Measurements from ENCODE around the gene PNPLA8.

The PNPLA8 gene

DNA sequence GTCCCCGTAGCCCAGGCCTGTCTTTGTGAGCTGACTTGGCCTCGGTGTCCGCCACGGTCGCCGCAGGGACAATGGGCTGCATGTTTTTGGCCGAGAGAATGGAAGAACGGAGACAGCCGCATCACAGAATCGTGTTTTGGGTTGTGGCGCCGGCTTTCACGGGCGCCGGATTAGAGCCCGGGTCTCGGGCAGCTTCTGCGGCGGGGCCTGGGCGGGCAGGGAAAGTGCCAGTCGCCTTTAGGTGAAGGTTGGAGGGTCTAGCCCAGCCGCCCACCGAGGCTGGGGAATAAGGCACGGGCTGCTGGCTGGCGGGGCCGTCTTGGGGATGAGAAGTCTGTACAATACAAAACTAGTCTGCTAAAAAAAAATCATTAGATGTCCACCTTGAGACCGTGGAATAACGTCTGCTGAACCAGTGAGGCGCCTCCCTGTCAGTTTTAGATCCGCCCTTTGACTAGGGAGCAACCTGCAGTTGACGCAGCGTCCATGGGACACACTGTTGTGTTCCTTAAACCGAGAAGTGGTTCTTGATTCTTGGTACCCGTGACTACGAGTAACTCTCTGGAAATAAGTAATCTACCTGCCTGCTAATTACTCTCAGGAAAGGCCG lies 44.3 kb upstream of the PNPLA8 start:
- Histone ChIP-seq H3K9me2 (replicated peaks; ENCODE audit: insufficient read depth, low read length) (no peaks in the 10 kb centered on the region), H3F3A (ENCODE audit: insufficient read depth) (0 out of 2 replicates have a peak, but pooled peaks cover 3% of the 10 kb centered on the region), H4K20me1 (ENCODE audit: low read depth, low read length) (no peaks in the 10 kb centered on the region), H3K9me3 (ENCODE audit: insufficient read depth, low read length) (no peaks in the 10 kb centered on the region), H3K9ac (ENCODE audit: low read length) (peak overlapping the region; percentile 93), H2AFZ (ENCODE audit: low read depth, low read length, severe bottlenecking) (peak overlapping the region; percentile 81), H3K4me3 (ENCODE audit: insufficient read depth, low read length, poor library complexity, severe bottlenecking) (peak overlapping the region; percentile 79), H3K79me2 (ENCODE audit: insufficient read depth, low read length) (peaks cover 70% of the 10 kb centered on the region), H3K27me3 (ENCODE audit: low read length) (no peaks in the 10 kb centered on the region), H3K36me3 (ENCODE audit: low read length) (peaks cover 34% of the 10 kb centered on the region; the same call in 1 of the 2 replicates), H3K27ac (ENCODE audit: low read depth, low read length) (peak overlapping the region; percentile 71), H3K4me2 (ENCODE audit: low read depth, low read length, poor library complexity, severe bottlenecking) (peak overlapping the region; percentile 92)
- TF ChIP-seq, protein P1, sequence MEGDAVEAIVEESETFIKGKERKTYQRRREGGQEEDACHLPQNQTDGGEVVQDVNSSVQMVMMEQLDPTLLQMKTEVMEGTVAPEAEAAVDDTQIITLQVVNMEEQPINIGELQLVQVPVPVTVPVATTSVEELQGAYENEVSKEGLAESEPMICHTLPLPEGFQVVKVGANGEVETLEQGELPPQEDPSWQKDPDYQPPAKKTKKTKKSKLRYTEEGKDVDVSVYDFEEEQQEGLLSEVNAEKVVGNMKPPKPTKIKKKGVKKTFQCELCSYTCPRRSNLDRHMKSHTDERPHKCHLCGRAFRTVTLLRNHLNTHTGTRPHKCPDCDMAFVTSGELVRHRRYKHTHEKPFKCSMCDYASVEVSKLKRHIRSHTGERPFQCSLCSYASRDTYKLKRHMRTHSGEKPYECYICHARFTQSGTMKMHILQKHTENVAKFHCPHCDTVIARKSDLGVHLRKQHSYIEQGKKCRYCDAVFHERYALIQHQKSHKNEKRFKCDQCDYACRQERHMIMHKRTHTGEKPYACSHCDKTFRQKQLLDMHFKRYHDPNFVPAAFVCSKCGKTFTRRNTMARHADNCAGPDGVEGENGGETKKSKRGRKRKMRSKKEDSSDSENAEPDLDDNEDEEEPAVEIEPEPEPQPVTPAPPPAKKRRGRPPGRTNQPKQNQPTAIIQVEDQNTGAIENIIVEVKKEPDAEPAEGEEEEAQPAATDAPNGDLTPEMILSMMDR (IDR thresholded peaks at IDR 0.05; ENCODE audit: insufficient read depth, low read length, poor library complexity, severe bottlenecking) = no peak
- no peak for TF ChIP-seq EZH2phosphoT487 (conservative IDR thresholded peaks at IDR 0.05; ENCODE audit: low read length)

- Histone ChIP-seq H3K9me2 (replicated peaks; ENCODE audit: insufficient read depth, low read length) (no peaks in the 10 kb centered on the region), H3K36me3 (ENCODE audit: low read length) (peaks cover 38% of the 10 kb centered on the region; the same call in 1 of the 2 replicates), H3K9me3 (ENCODE audit: insufficient read depth, low read length) (no peaks in the 10 kb centered on the region)
Observed at GRCh38 chr7:108569381-108570145, 43.6 kb upstream of the PNPLA8 start, which contains the start of the genes DNAJB9 and THAP5. TSS of gene DNAJB9 (plus strand) at chr7:108569874. CDS start at chr7:108571727, 1,853 bp downstream. TSS of gene THAP5 (minus strand) at chr7:108569706. CDS start at chr7:108569569, 137 bp downstream.

GRCh38 chr7:108568801-108569380 lies 43.0 kb upstream of the PNPLA8 start:
- no peaks in the 10 kb centered on the region for H3K27me3 ChIP-seq (ENCODE audit: low read length)
- peak overlapping the region; percentile 85 for H3K4me3 ChIP-seq (ENCODE audit: insufficient read depth, low read length, poor library complexity, severe bottlenecking)
- peak overlapping the region; percentile 89 for H3K27ac ChIP-seq (ENCODE audit: low read depth, low read length)
- H4K20me1 ChIP-seq (ENCODE audit: low read depth, low read length) = no peaks in the 10 kb centered on the region
- no peaks in the 10 kb centered on the region for H3K9me3 ChIP-seq (ENCODE audit: insufficient read depth, low read length)
- peak overlapping the region; percentile 78 for H3K4me2 ChIP-seq (ENCODE audit: low read depth, low read length, poor library complexity, severe bottlenecking)
- no peaks in the 10 kb centered on the region for H3K9me2 ChIP-seq (replicated peaks; ENCODE audit: insufficient read depth, low read length)
- H3K9ac ChIP-seq (ENCODE audit: low read length) = peak overlapping the region; percentile 93
- peaks cover 3% of the 10 kb centered on the region; the same call in 1 of the 2 replicates for H3F3A ChIP-seq (ENCODE audit: insufficient read depth)
- H3K79me2 ChIP-seq (ENCODE audit: insufficient read depth, low read length) = peaks cover 74% of the 10 kb centered on the region
- no peak for TF ChIP-seq EZH2phosphoT487 (conservative IDR thresholded peaks at IDR 0.05; ENCODE audit: low read length)
- TF ChIP-seq, protein P1 (IDR thresholded peaks at IDR 0.05; ENCODE audit: insufficient read depth, low read length, poor library complexity, severe bottlenecking) = no peak
- H3K36me3 ChIP-seq (ENCODE audit: low read length) = peaks cover 38% of the 10 kb centered on the region; the same call in 1 of the 2 replicates
- H2AFZ ChIP-seq (ENCODE audit: low read depth, low read length, severe bottlenecking) = peak overlapping the region; percentile 62

More at GRCh38 chr7:108569381-108570145, 43.6 kb upstream of the PNPLA8 start, which contains the start of the genes DNAJB9 and THAP5:
- Histone ChIP-seq H3K79me2 (ENCODE audit: insufficient read depth, low read length) (peaks cover 70% of the 10 kb centered on the region), H3K4me3 (ENCODE audit: insufficient read depth, low read length, poor library complexity, severe bottlenecking) (peak within 1 kb of the TSS; percentile 85), H3F3A (ENCODE audit: insufficient read depth) (0 out of 2 replicates have a peak, but pooled peaks cover 3% of the 10 kb centered on the region), H3K9ac (ENCODE audit: low read length) (peak within 1 kb of the TSS; percentile 93), H2AFZ (ENCODE audit: low read depth, low read length, severe bottlenecking) (peak within 1 kb of the TSS; percentile 81), H4K20me1 (ENCODE audit: low read depth, low read length) (no peaks in the 10 kb centered on the region), H3K4me2 (ENCODE audit: low read depth, low read length, poor library complexity, severe bottlenecking) (peak within 1 kb of the TSS; percentile 92), H3K27ac (ENCODE audit: low read depth, low read length) (peak within 1 kb of the TSS; percentile 89), H3K27me3 (ENCODE audit: low read length) (no peaks in the 10 kb centered on the region)
- TF ChIP-seq, protein P1 (IDR thresholded peaks at IDR 0.05; ENCODE audit: insufficient read depth, low read length, poor library complexity, severe bottlenecking) = no peak
- no peak for TF ChIP-seq EZH2phosphoT487 (conservative IDR thresholded peaks at IDR 0.05; ENCODE audit: low read length)

All from SU-DHL-6 (cell line).